Activated CD4-positive, alpha-beta T cell treated with anti-CD3 and anti-CD28 coated beads for 4 hours (primary cell): ENCODE data around the gene LRRC8D.

Experiments
- DNase-seq, 2 donors: peaks; one replicate each; pipeline ENCODE4 v3.0.0-alpha.2; 2020

The LRRC8D gene

DNA sequence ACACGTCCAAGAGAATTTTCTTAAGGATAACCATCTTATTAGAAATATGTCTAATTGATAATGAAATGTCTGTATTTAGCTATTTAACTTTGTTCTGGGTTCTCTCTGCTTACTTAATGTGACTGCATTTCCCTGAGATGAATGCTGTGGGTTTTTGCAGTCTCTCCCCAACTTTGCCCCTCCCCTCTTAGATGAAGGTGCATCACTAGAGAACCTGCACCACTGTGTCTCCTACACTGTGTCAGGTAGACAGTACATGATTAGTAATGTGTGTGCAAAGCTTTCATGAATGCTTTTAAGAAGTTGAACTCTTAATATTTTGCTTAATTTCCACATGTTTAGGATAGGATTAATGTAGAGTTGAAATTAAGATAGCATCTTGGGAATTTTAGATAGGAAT lies 51.7 kb downstream of the LRRC8D start:
- no peak for DNase-seq

DNA sequence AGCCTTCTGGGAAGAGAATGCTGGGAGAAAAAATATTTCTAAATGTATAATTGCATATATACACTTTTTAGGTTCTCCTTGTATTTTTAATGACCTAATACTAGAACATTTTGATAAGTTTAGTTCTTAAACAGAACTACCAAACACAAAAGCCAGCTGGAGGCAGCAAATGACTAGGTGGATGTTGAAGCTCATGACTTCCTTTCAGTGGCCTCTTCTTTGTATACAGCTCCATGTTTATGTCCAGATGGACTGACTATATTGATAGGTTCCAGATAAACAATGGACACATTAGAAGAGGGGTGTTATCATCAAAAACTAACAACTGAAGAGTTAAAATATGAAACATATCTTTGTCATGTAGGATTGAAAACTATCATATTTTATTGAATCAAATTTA lies 52.5 kb downstream of the LRRC8D start:
- no peak for DNase-seq

DNA sequence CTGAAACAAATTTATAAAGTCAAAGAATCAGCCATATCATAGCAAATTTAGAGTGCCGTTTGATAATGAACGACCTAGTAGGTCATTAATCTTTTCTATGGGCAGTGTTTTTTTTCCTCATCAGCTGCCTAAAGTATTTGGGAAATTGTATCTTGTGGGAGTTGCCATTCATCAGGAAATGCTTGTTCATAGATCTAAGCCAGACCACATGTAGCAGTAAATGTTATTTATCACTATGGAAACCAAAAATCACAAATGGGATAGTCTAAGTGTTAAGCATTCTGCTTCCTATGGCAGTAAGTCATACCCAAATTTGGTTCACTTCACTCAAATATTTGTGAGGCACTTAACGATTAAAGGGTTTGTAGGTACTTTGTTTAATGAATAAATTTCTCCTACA lies 52.9 kb downstream of the LRRC8D start:
- no peak for DNase-seq

DNA sequence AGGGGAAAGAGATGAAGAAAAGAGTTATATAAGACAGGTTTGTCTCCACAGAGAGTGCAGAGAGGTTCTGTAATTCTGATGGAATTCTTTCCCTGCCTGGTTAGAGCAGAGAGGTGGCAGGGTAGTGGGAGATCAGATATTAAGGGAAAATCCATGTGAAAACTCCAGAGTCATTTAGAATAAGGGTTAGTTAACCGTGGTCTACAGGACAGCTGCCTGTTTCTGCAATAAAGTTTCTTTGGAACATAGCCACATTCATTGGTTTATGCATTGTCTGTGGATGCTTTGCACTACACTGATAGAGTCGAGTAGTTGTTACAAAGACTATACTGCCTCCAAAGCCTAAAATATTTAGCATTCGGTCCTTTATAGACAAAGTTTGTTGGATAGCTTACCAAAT lies 55.6 kb downstream of the LRRC8D start:
- DNase-seq, result no peak

DNA sequence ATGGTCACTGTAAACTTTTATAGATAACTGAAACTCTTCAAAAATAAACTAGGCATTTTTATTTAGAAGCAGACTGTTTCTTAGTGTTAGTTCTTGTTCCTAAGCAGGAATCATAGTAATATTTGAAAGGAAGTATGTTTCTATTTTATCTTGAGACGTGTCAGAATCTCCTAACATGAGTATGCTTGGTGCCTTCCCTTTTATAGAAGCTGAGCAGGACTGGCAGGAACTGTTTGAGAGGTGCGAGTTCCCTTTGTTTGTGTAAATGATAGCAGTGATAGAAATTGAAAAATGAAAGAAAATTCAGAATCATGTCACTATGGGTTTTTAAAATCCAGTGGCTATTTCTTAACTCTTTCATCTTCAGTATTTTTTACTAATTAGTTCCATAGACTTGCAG lies 56.9 kb downstream of the LRRC8D start:
- DNase-seq, result no peak

DNA sequence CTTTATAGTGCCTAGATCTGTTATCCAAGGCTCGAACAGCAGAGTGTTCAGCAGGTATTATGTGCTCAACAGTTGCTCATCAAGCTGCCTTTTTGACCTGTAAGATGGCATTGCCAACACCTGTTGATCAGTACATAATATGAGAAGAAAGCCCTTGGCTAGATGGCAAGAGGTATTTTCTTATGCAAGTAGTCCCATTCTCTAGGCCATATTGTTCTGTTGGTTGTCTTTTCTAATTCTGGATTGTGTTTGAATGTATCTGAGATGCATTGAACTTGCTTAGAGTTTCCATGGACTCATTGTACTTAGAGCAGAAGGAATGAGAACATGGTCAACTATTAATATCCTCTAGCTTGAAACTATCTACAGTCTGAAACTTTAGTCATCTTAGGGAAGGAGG lies 57.4 kb downstream of the LRRC8D start:
- DNase-seq, result no peak

DNA sequence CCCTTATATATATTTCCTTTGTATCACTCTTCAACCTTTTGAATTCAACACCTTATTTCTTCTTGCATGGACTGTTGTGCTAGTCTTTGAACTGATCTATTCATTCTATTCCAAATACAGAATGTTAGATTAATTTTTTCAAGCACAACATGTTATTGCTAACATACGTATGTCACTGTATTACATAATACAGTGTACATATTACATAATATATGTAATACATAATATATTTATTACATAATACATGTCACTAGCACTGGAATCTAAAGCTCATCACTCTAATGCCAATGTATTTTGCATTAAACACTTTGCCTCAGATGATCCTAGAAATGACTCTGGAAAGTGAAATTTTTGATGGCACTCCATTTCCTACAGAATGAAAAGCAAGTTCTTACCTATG lies 59.8 kb downstream of the LRRC8D start:
- no peak for DNase-seq

DNA sequence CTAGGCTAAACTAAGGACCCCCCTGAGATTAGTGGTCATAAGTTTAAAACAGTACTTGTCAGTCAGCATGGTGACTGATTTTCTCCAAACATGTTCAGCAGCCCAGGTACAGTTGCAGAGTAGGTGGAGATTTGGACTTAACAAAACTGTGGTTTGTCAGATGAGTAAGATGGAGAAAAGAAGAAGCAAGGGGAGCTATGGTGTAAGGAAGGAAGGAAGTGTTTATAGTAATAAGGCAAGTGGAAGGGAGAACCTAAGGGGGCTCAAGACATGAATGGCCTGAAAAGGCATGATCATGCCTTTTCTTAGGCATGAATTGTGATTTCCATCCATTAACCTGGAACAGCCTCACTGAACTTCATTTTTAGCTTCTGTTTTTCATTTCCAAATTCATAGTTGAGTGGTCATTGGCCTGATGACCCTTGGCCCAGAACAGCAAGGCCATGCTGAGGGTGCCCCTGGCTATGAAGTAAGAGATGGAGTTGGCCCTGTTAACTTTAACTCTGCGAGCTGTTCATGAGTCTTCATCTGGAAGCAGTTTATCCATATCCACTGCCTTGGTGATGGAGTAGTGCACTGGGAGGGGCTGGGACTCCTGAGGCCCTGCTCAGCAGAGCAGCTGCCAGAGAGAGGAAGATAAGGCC lies 60.7 kb downstream of the LRRC8D start:
- no peak for DNase-seq

DNA sequence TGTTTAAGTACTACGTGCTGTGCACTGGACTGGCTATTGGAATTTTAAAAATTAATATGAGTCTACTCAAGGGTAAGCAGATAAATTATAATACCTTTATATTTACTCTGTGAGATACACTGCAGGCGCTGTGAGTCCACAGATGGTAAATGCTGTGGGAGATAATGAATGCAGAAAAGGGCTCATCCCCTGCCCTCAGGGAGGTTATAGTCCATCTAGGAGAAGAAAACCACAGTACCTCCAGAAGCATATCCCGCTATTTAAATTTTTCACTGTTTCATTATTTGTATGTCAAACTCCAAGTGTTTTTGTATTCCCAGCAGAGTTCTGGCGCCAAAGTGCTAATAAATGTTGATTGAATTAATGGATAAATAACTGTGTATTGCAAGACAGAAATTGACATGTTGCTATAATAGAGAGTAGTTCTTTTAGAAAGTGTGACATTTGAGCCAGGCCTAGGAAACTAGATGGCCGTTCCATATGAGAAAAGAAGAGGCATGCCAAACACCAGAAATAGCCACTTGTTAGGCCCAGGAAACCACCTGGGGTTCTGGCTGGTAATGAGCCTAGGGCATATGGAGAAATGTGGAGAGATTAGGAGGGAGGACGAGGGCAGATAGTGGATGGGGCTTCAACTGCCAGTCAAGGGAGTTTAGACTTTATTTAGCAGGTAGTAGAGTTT lies 61.7 kb downstream of the LRRC8D start:
- DNase-seq, result no peak

DNA sequence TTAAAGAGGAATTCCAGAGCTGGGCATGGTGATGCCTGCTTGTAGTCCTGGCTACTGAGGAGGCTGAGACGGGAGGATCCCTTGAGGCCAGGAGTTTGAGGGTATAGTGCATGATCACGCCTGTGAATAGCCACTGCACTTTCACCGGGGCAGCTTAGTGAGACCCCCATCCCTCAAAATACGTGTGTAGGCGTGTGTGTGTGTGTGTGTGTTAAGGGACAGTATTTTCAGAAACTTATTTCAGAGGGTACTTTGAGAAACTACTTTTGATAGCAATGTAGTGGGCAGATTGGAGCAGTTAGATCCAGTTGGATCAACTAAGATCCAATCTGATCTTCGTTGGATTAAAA lies 62.2 kb downstream of the LRRC8D start:
- DNase-seq, result no peak

DNA sequence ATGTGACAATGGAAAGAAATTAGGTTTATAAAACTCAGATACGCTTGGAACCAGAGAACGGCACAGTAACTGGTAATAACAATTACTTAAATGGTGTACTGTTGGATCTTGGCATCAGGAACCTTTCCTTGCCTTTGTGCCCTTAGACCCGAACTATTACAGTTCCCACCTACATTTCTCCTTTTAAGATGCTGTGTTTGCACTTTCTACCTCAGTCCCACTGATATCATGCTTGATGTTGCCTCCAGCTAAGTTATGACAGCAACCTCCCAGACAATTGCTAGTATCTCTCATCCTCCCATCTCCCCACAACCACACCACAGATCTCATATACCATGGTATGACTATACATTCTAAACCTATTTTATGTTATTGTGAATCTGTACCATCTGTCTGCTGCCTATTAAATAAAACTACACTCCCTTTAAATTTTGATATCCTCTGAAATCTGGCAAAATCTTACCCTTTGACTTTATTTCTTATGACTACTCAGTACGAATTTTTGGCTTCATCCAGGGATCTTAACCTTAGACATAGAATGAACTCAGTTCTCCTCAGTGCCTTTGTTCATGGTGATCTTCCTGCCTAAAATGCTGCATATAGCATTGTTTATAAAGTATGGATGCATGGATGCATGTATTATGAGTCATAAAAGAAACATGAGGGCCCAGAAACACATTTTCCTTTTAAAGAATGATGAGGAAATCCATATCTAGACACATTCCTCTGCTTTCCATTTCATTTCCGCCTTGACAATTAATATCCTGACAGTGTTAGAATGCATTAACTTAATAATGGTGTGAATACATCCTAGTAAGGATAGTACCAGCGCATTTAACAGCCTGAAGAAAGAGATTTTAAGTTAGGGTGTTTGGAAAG lies 64.1 kb downstream of the LRRC8D start:
- DNase-seq, result no peak

DNA sequence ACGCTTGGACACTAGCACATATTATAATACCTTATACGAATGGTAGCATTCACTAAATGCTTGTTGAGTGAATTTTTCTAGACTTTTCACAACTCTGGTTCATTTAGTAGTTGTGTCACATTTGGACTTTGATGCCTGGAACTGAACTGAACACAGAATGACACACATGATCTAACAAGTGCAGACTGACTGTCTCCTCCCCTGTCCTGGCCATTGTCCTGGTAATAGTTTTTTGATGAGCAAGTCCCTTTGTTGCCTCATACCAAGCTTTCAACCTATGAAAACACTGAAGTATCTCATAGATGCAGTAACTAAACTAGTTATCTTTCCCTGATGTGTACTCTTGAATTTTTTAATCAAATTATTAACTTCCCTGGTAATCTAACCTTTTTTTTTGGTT lies 66.4 kb downstream of the LRRC8D start:
- no peak for DNase-seq

DNA sequence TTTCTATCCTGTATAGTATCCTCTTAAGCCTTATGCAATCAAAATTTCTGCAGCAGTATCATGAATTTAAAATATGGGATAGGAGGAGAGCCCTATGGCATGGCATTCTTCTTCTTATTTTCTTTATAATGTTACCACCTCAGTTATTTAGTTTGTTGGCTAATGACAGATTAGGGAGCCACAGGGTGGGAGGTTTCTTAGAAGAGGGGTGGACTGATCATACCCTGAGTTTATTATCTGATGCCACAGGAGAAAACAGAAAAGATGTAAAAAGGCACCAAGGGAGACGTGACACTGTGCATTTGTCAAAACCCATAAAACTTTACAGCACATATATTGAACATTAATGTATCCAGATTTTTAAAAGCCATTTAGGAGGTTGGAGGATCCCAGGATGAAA lies 66.9 kb downstream of the LRRC8D start:
- DNase-seq, result no peak

DNA sequence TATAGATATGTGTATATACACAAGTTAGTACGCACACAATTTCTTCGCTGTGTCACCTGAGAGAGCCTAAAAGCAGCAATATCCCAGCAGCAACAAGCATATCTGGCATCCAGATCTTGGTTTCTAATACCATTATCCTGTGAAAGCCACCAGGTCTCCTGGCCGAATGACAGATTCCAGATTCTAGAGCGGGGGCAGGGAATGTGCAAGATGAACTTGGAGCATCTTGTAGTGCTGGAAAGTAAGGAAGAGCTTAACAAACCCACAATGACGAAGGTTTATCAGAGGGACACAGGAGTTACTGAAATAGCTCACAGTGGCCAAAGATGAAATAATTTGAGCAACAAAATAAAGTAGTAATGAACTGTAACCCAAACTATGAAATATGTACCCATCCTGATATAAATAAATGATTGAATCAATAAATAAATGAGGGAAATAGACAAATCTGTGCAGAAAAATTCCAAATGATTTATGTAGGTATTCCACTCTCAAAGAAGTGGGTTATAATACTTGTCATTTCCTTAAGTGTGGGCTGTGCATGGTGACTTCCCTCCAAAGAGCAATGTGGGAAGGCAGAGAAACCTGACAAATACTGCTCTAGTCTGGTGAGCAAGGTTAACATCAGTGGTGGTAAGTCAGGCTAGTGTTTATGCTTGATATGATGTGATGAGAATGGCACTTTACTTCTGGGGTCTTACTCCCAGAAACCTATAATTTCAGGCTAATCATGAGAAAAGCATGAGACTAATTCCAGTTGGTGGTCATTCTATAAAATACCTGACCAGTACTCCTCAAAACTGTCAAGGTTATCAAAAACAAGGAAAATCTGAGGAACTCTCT lies 67.9 kb downstream of the LRRC8D start:
- no peak for DNase-seq

DNA sequence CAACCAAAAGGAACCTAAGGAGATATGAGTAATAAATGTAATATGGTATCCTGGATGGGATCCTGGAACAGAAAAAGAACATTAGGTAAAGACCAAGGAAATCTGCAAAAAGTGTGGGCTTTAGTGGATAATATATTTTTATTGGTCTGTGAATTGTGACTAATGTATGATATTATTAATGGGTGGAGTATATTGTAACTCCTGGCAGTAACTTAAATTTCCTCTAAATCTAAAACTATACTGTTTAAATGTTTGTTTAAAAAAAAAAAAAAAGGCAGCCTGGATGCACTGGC lies 68.4 kb downstream of the LRRC8D start:
- DNase-seq, result no peak

DNA sequence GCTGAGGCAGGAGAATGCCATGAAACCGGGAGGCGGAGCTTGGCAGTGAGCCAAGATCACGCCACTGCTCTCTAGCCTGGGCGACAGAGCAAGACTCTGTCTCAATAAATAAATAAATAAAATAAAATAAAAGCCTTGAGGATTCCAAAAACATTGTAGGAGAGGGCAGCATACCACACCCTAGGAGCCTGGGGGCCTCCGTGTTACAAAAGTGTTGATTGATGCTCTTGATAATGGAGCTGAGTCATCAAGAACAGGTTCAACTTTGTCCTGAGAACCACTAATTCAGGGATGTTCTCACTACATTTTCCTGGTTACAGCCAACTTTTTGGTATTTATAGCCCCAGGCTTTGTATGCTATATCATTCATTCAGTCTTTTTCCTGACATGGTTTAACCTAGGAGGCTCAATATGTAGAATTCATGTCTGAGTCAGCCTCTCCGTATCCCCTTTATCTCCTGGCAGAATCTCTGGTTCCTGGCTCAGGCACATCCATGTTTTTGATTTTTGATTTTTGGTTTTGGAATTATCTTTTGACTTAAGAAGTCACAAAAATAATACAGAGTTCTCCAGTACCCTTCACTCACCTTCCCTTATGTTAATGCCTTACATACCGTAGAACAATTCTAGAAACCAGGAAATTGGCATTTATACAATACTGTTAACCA lies 69.4 kb downstream of the LRRC8D start:
- DNase-seq, result no peak

DNA sequence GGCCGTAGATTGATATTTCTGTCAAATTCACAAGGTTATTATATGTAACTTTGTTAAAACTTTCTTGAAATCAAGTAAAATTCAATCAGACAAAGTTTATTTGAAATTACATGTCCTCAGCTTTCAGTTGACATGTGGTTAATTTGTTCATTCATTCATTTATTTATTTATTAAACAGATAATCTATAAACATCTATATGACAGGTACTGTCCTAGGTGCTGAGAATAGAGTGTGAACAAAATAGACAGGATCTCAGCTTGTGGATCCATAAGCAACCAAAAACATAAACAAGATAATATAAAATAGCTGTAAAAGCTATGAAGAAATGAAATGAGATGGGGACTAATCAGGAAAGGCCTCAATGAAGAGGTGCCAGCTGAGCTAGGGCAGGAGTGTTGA lies 72.0 kb downstream of the LRRC8D start:
- no peak for DNase-seq

DNA sequence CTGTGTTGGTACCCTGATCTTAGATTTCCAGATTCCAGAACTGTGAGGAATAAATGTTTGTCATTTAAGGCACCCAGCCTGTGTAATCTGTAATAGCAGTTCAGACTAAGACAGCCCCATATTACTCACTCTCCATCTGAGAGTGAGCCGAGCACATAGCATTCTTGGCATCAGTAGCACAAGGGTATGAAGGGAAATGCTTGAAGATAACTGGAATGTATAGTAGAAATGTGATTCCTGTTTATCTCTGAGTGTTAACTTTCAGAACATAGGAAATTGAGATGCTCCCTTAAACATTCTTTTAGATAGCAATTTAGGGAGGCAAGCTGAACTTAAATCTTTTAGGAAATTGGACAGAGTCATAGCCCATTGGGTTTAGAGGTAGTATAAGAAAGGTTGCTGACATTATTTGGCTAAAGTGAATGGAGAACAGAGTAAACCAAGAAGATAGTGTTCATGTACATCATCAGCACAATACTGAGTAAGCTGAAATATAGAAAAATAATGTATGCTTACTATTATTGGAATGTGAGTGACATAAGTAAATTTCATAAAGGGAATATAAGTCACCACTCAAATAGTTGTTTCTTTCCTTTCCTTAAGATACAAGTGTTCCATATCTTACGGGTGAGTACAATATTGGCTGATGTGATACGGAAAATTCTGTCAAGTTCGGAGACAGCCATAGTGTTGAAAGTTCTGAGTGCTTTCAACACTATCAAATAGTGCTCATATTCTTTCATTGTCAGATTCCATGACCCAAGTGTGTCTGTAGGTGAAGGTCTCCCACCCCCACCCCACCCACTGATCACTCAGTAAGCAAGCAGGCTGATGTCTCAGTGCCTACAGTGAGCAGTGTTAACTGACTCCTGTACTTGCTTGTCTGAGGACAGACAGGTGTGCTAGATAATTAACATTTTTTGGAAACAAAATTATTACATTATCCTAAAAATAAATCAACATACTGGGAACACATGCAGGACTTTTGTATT lies 73.7 kb downstream of the LRRC8D start:
- no peak for DNase-seq

DNA sequence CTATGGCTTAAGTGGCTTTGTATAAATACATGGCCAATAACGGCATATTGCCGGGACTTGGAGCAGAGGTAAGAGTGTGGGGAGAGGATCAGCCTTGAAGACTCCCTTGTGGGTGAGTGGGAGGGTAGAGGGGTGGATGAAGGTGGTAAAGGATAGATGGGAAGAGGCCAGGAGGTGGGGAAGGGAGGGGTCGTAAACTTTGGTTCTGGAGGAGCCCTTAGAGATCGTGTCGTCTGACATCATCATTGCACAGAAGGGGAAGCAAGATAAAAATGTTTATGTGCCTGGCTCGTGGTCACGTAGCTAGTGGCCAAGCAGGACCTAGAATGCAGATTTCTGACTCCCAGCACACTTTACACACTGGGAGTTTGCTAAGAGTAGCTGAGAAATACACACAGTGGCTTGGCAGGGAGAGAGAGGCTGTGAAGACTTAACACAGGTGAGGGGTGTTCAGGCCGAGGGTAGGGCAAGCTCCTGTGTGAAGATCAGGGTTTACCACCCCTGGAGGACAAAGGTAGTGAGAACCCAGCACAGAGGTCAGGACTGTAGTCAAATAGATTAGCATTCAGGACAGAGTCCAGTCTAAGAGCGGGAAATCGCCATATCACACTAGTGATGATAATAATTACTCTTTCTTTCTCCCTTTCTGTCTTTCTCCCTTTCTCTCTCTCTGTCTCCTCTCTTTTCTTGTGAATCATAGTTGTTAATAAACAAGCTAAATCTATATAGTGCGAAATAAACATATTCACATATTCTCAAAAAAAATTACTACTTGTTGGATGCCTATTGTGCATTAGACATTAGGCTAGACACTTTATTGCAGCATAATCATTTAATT lies 75.5 kb downstream of the LRRC8D start:
- DNase-seq, result no peak

DNA sequence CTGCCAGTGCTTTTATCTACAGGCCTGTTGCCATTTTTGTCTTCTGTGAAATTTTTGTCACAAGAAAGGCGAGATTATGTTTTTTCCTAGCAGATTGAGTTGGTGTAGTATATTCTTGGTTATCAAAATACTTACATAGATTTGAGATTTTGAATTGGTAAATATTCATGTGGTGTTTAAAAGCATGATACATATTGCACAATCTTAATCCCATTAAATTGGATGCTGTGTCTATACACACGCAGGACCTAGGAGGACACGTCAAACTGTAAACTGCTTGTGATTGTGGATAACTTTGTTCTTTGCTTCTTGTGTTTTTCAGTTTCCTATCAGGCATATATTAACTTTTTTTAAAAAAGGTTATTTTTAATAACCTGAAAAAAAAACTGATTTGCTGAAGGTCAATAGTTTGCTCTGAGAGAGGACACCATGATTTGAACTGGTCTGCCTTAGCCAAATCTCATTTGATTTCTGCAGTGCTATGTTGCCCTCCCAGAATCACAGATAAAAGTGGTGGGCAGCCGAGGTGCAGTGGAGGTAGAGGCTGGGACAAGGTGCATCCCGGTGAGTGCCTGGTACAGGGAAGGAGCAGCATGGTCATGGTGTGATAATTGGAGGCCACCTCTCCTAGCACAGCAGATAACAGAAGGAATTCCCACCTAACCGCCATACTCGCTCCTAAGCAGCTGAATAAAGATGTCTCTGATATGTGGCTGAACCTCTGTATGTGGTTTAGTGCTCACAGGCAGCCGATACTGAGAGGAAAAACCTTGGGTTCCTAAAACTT lies 76.7 kb downstream of the LRRC8D start:
- no peak for DNase-seq
